C1 segment of cervical spinal cord (tissue), 14 donors: ENCODE results near the gene SPESP1.
"Not testable (repeated sequence)": the region's sequence is repeated elsewhere in the genome, so short reads cannot be mapped to it uniquely, and the experiment has no call there.

ENCODE experiments used
- DNase-seq, 14 donors: peaks; one replicate each; lab custom pipeline; 2025; lab: John Stamatoyannopoulos, UW

Gene SPESP1

GRCh38 chr15:68963719-68964118 is 33.4 kb downstream of the SPESP1 start:
- DNase-seq, result not testable (repeated sequence)

GRCh38 chr15:68966996-68967395 is 36.7 kb downstream of the SPESP1 start:
- no peak for DNase-seq

DNA sequence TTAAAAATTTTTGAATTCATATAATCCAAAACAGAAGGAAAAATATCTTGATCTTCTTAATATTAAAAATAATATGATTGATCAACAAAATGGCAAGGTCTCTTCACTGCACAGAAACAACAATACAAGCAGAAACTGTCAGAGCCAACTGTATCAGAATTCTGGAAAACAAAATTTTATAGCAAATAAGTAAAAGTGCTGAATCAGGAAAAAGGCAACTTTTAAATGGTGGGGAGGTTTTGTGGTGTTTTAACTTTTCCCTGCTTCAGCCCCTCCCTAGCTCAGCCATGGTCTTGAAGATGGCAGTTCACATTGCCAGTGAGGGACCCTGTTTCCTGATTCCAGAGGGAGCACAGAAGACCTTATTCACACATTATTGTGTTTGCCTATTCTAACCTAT is 37.6 kb downstream of the SPESP1 start:
- DNase-seq, result no peak

DNA sequence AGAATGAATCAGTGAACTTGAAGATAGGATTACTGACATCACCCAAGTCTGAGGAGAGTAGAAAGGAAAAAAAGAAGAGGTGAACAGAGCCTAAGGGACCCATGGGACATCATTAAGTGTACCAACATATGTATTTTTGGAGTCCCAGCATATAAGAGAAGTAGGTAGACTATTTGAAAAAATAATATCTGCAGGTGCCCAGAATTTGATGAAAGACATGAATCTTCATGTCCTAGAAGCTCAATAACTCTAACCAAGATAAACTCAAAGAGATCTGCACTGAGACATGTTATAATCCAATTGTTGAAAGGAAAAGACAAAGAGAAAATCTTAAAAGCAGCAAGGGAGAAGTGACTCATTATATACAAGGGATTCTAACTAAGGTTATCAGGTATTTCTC is 39.0 kb downstream of the SPESP1 start:
- DNase-seq, result no peak

DNA sequence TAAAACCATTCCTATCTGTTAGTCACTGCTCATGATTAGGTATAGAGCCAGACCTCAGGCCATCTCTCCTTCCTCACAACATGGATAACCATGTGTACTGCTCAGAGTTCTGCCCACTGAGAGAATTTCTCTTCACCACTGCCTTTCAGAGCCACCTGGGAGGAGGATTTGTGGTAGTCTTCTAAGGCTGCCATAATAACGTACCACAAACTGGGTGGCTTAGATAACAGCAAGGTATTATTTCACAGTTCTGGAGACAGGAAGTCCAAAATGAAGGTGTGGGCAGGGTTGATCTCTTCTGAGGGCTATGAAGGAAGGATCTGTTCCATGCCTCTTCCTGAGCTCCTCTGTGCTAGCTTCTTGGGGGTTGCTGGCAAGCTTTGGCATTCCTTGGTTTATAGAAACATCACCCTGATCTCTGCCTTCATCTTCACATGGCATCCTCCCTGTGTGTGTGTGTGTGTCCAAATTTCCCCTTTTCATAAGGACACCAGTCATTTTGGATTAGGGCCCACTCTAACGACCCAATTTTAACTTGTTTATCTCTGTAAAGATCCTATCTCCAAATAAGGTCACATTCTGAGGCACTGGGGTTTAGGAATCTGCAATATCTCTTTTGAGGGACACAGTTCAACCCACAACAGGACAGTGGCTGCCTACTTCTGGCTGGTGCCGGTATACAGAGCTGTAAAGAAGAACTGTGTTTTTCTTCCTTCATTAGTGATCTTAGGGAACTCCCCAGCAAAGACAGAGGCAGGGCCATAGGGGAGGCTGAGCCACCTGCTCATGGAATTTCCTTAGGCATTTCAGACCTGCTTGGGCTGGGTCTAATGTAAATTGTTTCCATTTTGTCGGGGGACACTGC is 42.1 kb downstream of the SPESP1 start:
- DNase-seq, result no peak

GRCh38 chr15:68975651-68976160 is 45.4 kb downstream of the SPESP1 start:
- DNase-seq, result not testable (repeated sequence)

DNA sequence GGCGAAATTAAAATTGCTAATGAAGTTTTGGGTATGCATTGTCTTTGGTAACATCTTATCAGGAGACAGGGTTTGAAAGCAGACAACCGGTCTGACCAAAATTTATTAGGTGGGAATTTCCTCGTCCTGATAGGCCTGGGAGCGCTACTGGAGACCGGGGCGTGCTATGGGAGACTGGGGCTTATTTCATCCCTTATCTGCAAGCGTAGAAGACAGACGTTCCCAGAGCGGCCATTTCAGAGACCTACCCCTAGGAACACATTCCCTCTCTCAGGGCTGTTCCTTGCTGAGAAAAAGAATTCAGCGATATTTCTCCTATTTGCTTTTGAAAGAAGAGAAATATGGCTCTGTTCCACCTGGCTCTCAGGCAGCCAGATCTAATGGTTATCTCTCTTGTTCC is 47.1 kb downstream of the SPESP1 start:
- DNase-seq, result not testable (repeated sequence)

DNA sequence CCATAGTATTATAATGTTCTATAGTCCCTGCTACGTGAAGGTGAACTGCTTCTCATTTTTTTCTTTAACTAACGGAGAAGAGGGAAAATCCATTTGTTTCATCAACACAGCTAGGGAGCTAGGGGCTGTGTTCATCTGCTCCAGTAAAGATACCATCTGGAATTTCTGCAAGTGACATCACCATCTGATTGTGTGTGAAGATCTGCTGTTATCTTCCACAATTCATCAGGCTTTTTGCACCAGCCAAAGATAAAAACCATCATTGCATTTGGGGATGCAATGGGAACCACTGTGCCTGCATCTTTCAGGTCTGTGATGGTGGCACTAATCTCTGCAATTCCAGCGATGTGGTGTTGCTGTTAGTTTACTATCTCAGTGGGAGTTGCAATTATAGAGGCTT is 48.7 kb downstream of the SPESP1 start:
- DNase-seq, result no peak

DNA sequence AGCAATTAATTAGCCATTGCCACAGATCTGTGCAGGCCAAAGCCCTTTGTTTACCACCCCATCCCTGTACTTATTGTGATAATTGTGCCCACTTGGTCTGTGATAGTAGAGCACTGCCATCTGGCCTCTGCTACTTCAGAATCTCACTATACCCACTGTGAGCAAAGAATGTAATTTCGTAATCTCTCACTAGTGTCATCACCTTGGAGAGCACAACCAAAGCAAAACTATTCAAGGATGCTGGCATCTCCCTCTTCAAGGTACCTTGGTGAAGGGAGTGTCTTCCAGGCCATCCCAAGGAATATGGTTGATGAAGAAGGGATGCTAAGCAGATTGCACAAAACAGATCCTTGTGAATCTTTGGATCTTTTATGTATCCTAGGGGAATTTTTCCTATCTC is 49.5 kb downstream of the SPESP1 start:
- no peak for DNase-seq

- DNase-seq, result no peak
These were observed 50.5 kb downstream of the SPESP1 start for GRCh38 chr15:68980786-68981185.

DNA sequence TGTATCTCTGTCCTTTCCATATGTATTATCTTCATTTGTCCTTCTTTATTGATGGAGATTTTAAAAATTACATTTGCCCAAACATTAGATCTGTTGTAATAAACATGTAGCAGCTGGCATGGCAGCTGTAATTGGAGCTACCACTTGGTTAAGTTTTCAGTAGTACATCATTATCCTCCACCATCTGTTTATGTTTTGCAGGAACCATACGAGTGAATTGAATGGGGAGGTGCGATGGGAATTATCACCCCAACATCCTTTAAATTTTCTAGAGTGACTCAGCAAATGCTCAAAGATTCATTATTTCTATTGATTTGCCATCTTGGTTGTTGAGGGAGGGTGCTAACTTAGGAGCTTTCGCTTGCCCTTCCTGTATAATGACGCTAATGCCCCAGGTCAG is 51.6 kb downstream of the SPESP1 start:
- no peak for DNase-seq

DNA sequence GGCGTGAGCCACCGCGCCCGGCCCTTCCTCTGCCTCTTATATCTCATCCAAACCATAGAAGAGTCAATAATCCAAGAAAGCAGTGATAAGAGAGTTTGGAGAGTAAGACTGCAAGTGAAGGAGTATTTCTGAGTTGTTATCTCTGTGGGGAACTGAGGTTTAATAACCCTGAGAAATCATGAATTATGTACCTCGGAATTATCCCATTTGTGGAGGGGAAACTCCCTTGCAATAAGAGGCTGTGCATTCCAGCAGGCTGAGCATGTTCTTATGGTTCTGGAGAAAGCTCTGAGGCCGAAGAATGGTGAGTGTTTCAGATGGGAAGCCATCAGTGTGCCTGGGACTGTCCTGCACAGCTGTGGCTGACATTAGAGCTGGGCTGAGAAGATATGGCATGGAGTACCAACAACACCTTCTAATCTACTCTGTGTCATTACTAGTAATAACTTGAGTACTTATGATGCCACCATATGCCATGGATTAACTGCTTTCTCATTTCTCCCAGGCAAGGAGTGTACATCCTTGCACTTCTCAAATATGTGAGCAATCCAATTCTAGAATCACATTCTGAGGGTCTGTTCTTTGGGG is 52.7 kb downstream of the SPESP1 start:
- DNase-seq, result no peak

- DNase-seq, result no peak
These were observed 53.7 kb downstream of the SPESP1 start for GRCh38 chr15:68983961-68984481.

- no peak for DNase-seq
These were observed 54.3 kb downstream of the SPESP1 start for GRCh38 chr15:68984586-68984985.

- DNase-seq, result no peak
These were observed 55.1 kb downstream of the SPESP1 start for GRCh38 chr15:68985361-68985891.

DNA sequence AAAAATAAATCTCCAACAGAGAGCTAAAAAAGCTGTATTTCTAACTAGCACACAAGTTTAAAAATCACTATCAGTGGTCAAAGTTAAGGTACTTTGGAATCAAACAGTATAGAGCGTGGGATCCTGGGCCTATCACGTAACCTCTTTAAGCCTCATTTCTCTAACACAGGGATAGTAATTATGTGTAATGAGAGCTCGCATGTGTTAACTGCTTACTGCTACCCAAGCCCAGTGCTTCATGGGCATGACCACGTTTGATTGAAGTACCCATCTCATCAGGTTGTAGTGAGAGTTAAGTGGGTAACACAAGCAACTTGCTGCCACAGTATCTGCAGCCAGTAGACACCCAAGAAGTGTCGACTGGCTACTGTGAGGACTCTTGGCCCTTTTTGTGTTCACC is 56.0 kb downstream of the SPESP1 start:
- DNase-seq, result no peak

DNA sequence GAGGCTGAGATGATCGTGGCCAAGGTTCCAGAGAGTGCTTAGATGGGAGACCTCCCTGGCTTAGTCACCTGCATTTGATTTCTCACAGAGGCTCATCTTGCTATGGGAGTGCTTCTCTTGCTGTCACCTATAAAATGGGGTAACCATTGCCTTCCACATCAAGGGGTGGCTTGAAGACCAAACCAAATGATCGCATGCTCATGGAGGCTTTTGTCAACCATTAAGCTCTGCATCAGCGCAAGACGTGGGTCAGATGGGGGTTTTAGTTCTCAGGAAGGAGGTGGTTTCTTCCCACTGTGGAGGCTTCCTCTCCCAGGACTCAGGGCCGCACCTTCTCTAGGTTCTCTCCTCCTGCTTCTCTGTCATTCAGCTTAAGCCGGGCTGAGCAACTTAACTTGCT is 56.8 kb downstream of the SPESP1 start:
- no peak for DNase-seq

- DNase-seq, result no peak
These were observed 57.4 kb downstream of the SPESP1 start for GRCh38 chr15:68987676-68988075.

DNA sequence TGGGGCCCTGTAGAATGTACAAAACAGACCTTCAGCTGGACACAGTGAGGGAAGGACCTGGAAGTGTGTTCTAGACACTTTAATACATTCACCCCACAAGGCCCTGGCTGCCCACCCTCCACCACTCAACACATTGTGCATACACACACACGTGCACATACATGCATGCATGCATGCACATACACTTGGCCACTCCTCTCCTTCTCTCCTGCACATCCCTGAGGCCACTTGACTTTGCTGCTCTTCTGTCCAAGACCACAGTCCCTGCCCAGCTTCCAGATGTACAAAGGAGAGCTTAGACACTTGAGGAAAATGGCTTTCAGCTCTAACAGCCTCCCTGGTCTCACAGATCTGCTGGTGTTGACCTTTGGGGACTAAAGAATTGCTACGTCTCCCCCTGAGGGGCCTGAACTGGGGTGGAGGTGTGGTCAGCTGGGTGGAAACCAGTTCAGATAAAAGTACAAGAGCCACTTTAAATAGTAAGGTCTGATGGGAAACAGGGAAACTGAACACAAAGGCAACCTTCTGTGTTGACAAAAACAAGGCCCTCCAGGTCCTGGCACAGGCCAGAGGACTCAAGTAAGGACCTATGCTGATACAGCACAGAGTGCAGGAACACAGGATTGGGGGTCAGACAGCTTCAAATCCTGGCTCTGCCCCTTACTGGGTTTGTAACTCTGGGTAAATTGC is 59.4 kb downstream of the SPESP1 start:
- DNase-seq, result no peak

GRCh38 chr15:68990231-68990991 is 60.1 kb downstream of the SPESP1 start:
- no peak for DNase-seq

DNA sequence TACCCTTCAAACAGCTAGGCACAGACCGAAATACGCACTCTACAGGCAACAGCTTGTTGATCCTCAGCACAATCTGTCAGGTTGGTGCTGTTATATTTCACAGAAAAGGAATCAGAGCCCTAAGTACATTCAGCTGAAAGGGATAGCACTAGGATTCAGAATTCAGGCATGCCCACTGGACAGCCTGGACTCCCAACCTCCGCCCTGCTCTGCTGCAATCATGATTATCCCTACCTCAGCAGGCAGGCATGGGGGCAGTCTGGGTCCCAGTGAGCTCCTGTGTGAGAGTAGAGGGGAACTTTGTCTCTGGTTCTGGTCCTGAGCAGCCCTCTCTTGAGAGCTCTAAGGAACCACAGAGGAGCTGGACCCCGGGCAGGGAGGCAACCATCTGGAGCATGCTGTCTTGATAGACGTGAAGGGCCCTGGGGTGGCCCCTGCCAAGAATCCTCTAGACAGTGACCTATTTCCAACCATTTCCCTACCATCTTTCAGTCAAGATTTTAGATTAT is 60.7 kb downstream of the SPESP1 start:
- DNase-seq, result peak in 1 of 14 donors; percentile 24
